Cardiac fibroblast (primary cell): ENCODE measurements around the gene ZFP28.

ENCODE experiments used
- DNase-seq, 2 donors: peaks; one replicate each; pipeline versions ENCODE4 v3.0.0 to v3.0.0-alpha.2; 2010; ENCODE audit warnings: low read depth in 2 of 2
- H3K4me3 ChIP-seq, 2 donors: replicated peaks in 1 of 2; 1 replicate in 1 of 2; 2 replicates in 1 of 2; pipeline ENCODE4 v1.5.1; 2011; ENCODE audit warnings: low read depth in 2 of 2, low read length in 2 of 2, mild to moderate bottlenecking in 2 of 2, moderate library complexity in 1 of 2
- CTCF ChIP-seq: IDR thresholded peaks from one replicate; pipeline ENCODE4 v1.5.1; 2011; ENCODE audit warnings: low read depth, mild to moderate bottlenecking, low read length, inconsistent platforms

ZFP28 gene

GRCh38 chr19:56537442-56537841, 1.3 kb upstream of the ZFP28 start:
- no peak for DNase-seq
- TF ChIP-seq CTCF = no peak
- no peak overlapping the region for H3K4me3 ChIP-seq

GRCh38 chr19:56538254-56538760, 441 bp upstream of the ZFP28 start:
- peak overlapping the region; percentile 79 to 86 for H3K4me3 ChIP-seq
- no peak for TF ChIP-seq CTCF
- peak; percentile 92 to 93 for DNase-seq

GRCh38 chr19:56543776-56544175, 5.0 kb downstream of the ZFP28 start:
- H3K4me3 ChIP-seq = no peak overlapping the region
- TF ChIP-seq CTCF = no peak
- DNase-seq = no peak

GRCh38 chr19:56547535-56547934, 8.8 kb downstream of the ZFP28 start:
- no peak for DNase-seq
- no peak overlapping the region for H3K4me3 ChIP-seq
- TF ChIP-seq CTCF = peak; percentile 28

GRCh38 chr19:56554272-56554869, 15.6 kb downstream of the ZFP28 start:
- no peak overlapping the region for H3K4me3 ChIP-seq
- TF ChIP-seq CTCF = no peak
- DNase-seq = no peak

GRCh38 chr19:56562766-56563165, 24.0 kb downstream of the ZFP28 start:
- DNase-seq = no peak
- no peak for TF ChIP-seq CTCF
- no peak overlapping the region for H3K4me3 ChIP-seq

- peak overlapping the region; percentile 83 to 96 for H3K4me3 ChIP-seq
- peak; percentile 44 to 51 for DNase-seq
- no peak for TF ChIP-seq CTCF
Measured at GRCh38 chr19:56566904-56567273, 28.1 kb downstream of the ZFP28 start.
